Large intestine (tissue), 3 donors: Measurements from ENCODE around the gene HLF. TPM values are rescaled to one million over a fixed set of nuclear protein-coding genes. Genes with fewer than 3 reads are reported as not detected.
A peak's percentile ranks its signal among the peaks of the same experiment; 100 is the strongest.

Experiments used
- DNase-seq, 2 donors: peaks; one replicate each; pipeline versions ENCODE4 v3.0.0 to v3.0.0-alpha.2; 2013
- H3K27ac ChIP-seq: one replicate; pipeline ENCODE4 v1.5.1; 2013; ENCODE audit warnings: low read length
- H3K27me3 ChIP-seq: 2 replicates; pipeline ENCODE4 v1.6.1; 2013; ENCODE audit warnings: low read length; ENCODE audit not compliant: control insufficient read depth, insufficient read depth
- H3K36me3 ChIP-seq: 2 replicates; pipeline ENCODE4 v1.6.1; 2013; ENCODE audit warnings: low read length; ENCODE audit not compliant: control insufficient read depth, insufficient read depth
- H3K4me1 ChIP-seq: one replicate; pipeline ENCODE4 v1.6.1; 2013; ENCODE audit warnings: low read length; ENCODE audit not compliant: control insufficient read depth, insufficient read depth
- H3K4me3 ChIP-seq: one replicate; pipeline ENCODE4 v1.5.1; 2013; ENCODE audit warnings: low read length
- H3K9me3 ChIP-seq: one replicate; pipeline ENCODE4 v1.6.1; 2013; ENCODE audit warnings: mild to moderate bottlenecking, low read depth, low read length, moderate library complexity; ENCODE audit not compliant: control insufficient read depth
- WGBS: methylation state at CpG from one replicate; pipeline ENCODE4 v1.1.5; 2013; ENCODE audit warnings: low lambda C conversion rate; ENCODE audit not compliant: insufficient coverage; 5-methylcytosine and 5-hydroxymethylcytosine counted together
- polyA plus RNA-seq: library from polyadenylated mRNA; unstranded; fragments of 120-200 nt; gene quantifications from one replicate; pipeline ENCODE4 v1.2.1, GENCODE V29; 2013

Gene HLF
- polyA plus RNA-seq, 1 donor: 1.6 TPM

DNA sequence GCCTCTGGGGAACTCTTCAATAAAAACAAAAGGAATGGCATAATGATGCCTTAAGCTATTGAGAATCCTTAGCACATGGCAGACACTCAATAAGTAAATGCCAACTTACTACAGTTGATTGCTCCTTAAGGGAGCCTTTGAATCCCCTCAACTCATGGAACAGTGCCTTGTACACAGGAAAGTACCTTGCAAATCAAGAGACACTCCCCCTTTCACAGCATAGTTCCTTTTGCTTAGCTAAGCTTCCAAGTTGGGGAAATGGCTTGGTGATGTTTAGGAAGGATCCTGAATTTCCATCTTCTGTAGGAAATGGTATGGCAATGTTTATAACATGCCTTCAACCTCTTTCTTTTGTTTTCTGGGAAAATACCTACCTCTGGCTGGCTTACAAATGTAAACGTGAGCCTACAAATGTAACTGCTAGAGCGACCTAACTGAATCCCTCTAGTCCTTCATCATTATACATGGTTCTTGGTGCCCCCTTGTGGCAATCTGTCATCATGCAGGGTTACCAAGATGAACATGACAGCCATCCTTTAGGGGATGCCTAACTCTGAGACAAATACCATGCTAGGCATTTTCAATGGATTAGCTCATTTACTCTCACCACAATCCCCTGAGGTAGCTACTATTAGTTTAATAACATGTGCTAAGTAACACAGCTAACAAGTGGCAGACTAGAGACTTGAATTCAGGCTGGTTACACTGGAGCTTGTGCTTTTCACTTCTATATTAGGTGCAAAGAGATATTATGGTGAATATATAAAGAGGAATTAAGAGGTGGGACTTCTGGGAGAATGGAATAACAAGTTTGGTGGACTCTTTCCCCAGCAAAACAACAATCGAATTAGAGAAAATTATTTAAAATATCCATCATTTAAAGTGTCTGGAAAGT lies 91.9 kb downstream of the HLF start:
- H3K27me3 ChIP-seq: peaks cover 2% of the 10 kb centered on the region
- H3K4me3 ChIP-seq: no peak overlapping the region
- peaks cover 7% of the 10 kb centered on the region for H3K9me3 ChIP-seq
- no peaks in the 10 kb centered on the region for H3K4me1 ChIP-seq
- WGBS: no CpG with 5 or more reads among the region's 3 CpGs
- peak; percentile 44 to 46 for DNase-seq
- H3K36me3 ChIP-seq: no peaks in the 10 kb centered on the region
- no peak overlapping the region for H3K27ac ChIP-seq

DNA sequence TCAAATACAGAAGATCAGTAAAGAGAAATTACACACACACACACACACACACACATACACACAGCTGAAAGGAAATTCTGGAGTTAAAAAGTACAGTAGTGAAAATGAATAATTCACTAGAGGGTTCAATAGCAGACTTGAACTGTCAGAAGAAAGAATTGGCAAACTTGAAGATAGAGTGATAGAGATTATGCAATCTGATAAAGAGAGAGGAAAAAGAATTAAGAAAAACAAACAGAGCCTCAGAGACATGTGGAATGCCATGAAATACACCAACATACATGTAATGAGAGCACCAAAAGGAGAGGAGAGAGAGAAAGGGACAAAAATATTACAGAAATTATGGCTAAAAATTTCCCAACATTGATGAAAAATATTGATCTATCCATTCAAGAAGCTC lies 96.2 kb downstream of the HLF start:
- H3K4me1 ChIP-seq: no peaks in the 10 kb centered on the region
- no peak for DNase-seq
- H3K36me3 ChIP-seq: no peaks in the 10 kb centered on the region
- H3K9me3 ChIP-seq: peaks cover 7% of the 10 kb centered on the region
- no peak overlapping the region for H3K4me3 ChIP-seq
- H3K27ac ChIP-seq: no peak overlapping the region
- no peaks in the 10 kb centered on the region for H3K27me3 ChIP-seq

DNA sequence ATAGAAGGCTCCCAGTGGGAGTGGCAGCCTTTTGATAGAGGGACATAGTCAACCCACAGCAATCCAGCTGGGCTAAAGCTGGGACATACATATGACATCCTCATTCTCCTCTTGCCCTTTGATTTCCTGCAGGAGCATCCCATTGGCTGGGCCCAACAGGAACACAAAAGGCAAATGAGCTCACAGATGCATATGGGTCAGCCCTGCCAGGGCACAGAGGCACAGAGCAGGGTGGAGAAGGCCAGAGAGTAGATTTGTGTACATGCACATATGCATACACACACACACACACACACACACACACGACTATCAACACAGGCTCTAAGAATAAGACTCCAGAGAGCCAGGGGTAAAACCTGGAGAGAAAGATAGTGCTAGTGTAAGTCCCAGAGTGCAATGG lies 98.3 kb downstream of the HLF start:
- H3K36me3 ChIP-seq: no peaks in the 10 kb centered on the region
- WGBS: no CpG with 5 or more reads among the region's 1 CpG
- no peak overlapping the region for H3K4me3 ChIP-seq
- H3K4me1 ChIP-seq: no peaks in the 10 kb centered on the region
- peaks cover 2% of the 10 kb centered on the region for H3K27me3 ChIP-seq
- H3K9me3 ChIP-seq: peaks cover 7% of the 10 kb centered on the region
- DNase-seq: no peak
- H3K27ac ChIP-seq: no peak overlapping the region

DNA sequence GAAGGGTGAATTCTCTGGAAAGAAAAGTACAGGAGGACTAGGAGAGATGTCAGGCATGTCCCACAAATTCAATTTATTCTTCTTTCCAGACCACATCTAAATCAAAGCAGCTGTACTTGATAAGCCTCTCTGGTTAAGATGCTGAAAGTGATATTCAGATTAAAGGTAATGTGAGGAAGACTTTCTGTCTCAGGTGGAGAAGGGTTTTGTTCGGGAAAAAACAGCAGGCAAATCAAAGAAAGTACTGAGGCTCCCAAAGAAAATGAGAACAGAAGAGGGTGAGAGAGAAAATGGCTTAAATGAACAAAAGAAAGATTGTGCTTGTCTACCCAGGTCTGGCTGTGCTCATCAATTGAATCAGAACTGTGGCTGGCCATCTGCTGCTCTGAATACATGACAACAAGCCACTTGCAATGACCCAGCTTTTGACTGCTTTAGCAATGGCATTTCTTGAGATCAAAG lies 101.3 kb downstream of the HLF start:
- no peak overlapping the region for H3K4me3 ChIP-seq
- 83% methylated on average over 1 of the region's 1 CpG for WGBS
- peaks cover 3% of the 10 kb centered on the region for H3K9me3 ChIP-seq
- H3K27me3 ChIP-seq: peaks cover 2% of the 10 kb centered on the region
- no peak for DNase-seq
- no peaks in the 10 kb centered on the region for H3K36me3 ChIP-seq
- H3K4me1 ChIP-seq: no peaks in the 10 kb centered on the region
- no peak overlapping the region for H3K27ac ChIP-seq

DNA sequence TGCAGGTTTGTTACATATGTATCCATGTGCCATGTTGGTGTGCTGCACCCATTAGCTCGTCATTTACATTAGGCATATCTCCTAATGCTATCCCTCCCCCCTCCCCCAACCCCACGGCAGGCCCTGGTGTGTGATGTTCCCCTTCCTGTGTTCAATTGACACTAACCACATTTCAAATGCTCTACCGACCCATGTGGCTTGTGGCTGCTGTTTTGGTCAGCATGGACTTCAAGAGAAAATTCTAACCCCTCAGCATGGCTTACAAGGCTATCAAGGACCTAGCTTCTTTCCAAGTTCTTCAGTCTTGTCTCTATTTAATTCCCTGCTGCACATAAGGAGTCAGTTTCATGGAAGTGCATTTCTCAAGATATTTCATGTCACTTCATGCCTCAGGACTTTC lies 103.9 kb downstream of the HLF start:
- H3K4me1 ChIP-seq: no peaks in the 10 kb centered on the region
- DNase-seq: no peak
- no peaks in the 10 kb centered on the region for H3K36me3 ChIP-seq
- H3K27me3 ChIP-seq: peaks cover 2% of the 10 kb centered on the region
- H3K4me3 ChIP-seq: no peak overlapping the region
- no peak overlapping the region for H3K27ac ChIP-seq
- H3K9me3 ChIP-seq: no peaks in the 10 kb centered on the region
- WGBS: no CpG with 5 or more reads among the region's 3 CpGs

Other genes with a start within 250 kb of the HLF start
- 19.7 TPM for gene MMD, start 156.9 kb downstream of the HLF start, polyA plus RNA-seq
- not detected for gene SMIM36, start 246.5 kb downstream of the HLF start, polyA plus RNA-seq